T-helper 1 cell treated with Interleukin-12 subunit alpha and Interleukin-12 subunit beta and Interleukin-4 antibody, amounts not matched to agents 30 ng/mL and 1 ng/mL, for 36 hours (primary cell): ENCODE data around the gene TRAPPC3L. TPM values are rescaled to one million over a fixed set of nuclear protein-coding genes. Genes with fewer than 3 reads are reported as not detected.
"Not testable (repeated sequence)": the region's sequence is repeated elsewhere in the genome, so short reads cannot be mapped to it uniquely, and the experiment has no call there.

Experiments used
- intact Hi-C: fragments of 100-400 bp; cut with micrococcal nuclease; formaldehyde crosslinking; loops from one replicate; pipeline ENCODE4 v1.15.1; 2024
- total RNA-seq: library from RNA; stranded (reverse); gene quantifications from 2 replicates; pipeline ENCODE4 v1.2.3, GENCODE V29; 2022

The TRAPPC3L gene
- total RNA-seq, 1 donor from 2014 or later = not detected

- intact Hi-C loops = no loop called here
Observed at GRCh38 chr6:116515141-116515540, 30.3 kb downstream of the TRAPPC3L start.

- intact Hi-C loops = no loop called here
Observed at GRCh38 chr6:116514111-116514510, 31.4 kb downstream of the TRAPPC3L start.

- intact Hi-C loops = no loop called here
Observed at GRCh38 chr6:116513224-116513875, 32.1 kb downstream of the TRAPPC3L start.

- intact Hi-C loops = no loop called here
Observed at GRCh38 chr6:116512734-116513133, 32.8 kb downstream of the TRAPPC3L start.

- intact Hi-C loops = no loop called here
Observed at GRCh38 chr6:116512111-116512559, 33.3 kb downstream of the TRAPPC3L start.

- intact Hi-C loops = no loop called here
Observed at GRCh38 chr6:116511424-116512110, 33.9 kb downstream of the TRAPPC3L start, which contains the start of gene CALHM5. TSS of gene CALHM5 (plus strand) at chr6:116511639. CDS start at chr6:116511697, 58 bp downstream.

GRCh38 chr6:116508527-116508926, 37.0 kb downstream of the TRAPPC3L start:
- intact Hi-C loops = no loop called here

- intact Hi-C loops = no loop called here
Observed at GRCh38 chr6:116507324-116507723, 38.2 kb downstream of the TRAPPC3L start.

GRCh38 chr6:116500969-116501433, 44.5 kb downstream of the TRAPPC3L start:
- intact Hi-C loops = no loop called here

- intact Hi-C loops = no loop called here
Observed at GRCh38 chr6:116497113-116497676, 48.3 kb downstream of the TRAPPC3L start.

GRCh38 chr6:116495161-116495560, 50.3 kb downstream of the TRAPPC3L start:
- intact Hi-C loops = not testable (repeated sequence)

GRCh38 chr6:116492331-116493067, 53.0 kb downstream of the TRAPPC3L start:
- intact Hi-C loops = no loop called here

GRCh38 chr6:116491610-116492330, 53.7 kb downstream of the TRAPPC3L start:
- intact Hi-C loops = no loop called here

GRCh38 chr6:116485559-116486184, 59.8 kb downstream of the TRAPPC3L start:
- intact Hi-C loops = no loop called here

GRCh38 chr6:116483616-116484015, 61.9 kb downstream of the TRAPPC3L start:
- intact Hi-C loops = no loop called here

GRCh38 chr6:116482780-116483179, 62.7 kb downstream of the TRAPPC3L start:
- intact Hi-C loops = no loop called here

GRCh38 chr6:116476002-116476678, 69.3 kb downstream of the TRAPPC3L start:
- intact Hi-C loops = loop anchor here (1.0 to 5.0 kb wide), 5 partner anchors 14 to 104 kb away; partner anchors contain the start of genes DSE and RWDD1

GRCh38 chr6:116475141-116475540, 70.3 kb downstream of the TRAPPC3L start:
- intact Hi-C loops = loop anchor here (5.0 kb wide), 1 partner anchor 103 kb away; the partner anchor contains the start of gene DSE

GRCh38 chr6:116472706-116473105, 72.8 kb downstream of the TRAPPC3L start:
- intact Hi-C loops = no loop called here

- intact Hi-C loops = no loop called here
Observed at GRCh38 chr6:116471531-116471930, 74.0 kb downstream of the TRAPPC3L start.
